ENCODE data around the gene ADGRD1.

DNA sequence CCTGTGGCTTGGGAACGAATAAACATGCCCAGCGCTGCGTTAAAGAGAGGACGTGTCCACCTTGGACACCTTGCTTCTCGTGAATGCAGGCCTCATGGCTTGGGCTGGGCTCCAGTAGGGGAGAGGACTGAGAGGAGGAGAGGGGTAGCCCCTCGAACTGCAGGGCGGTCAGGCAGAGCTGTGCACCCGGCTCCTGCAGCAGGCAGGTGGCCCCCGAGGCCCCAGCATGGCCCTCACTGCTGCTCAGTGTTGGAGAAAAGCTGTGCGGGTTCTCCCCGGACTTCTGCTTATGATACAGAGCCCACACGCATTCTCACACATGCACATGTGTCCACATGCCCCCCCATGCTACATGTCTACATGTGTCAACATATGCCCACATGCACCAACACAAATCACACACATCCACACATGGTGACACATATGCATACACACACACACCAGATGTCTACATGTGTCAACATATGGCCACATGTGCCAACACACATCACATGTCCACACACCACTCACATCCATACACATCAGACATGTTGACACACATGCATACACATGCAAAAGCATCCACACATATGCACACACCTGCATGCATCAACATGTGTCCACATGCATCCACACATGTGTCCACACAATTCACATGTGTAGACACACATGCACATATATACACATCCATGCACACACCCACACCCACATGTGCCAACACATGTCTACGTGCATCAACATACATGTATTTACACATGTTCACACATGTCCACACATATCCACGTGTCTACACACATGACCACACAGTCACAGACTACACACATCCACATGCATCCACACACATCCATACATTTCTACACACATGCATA lies 3.0 kb downstream of the ADGRD1 start:
- TF ChIP-seq POLR2A (IDR thresholded peaks at IDR 0.05) (no peak), EP300 (IDR thresholded peaks at IDR 0.05; ENCODE audit: low read depth) (no peak), POLR2AphosphoS5 (IDR thresholded peaks at IDR 0.05) (no peak)
- TF ChIP-seq, protein P1, sequence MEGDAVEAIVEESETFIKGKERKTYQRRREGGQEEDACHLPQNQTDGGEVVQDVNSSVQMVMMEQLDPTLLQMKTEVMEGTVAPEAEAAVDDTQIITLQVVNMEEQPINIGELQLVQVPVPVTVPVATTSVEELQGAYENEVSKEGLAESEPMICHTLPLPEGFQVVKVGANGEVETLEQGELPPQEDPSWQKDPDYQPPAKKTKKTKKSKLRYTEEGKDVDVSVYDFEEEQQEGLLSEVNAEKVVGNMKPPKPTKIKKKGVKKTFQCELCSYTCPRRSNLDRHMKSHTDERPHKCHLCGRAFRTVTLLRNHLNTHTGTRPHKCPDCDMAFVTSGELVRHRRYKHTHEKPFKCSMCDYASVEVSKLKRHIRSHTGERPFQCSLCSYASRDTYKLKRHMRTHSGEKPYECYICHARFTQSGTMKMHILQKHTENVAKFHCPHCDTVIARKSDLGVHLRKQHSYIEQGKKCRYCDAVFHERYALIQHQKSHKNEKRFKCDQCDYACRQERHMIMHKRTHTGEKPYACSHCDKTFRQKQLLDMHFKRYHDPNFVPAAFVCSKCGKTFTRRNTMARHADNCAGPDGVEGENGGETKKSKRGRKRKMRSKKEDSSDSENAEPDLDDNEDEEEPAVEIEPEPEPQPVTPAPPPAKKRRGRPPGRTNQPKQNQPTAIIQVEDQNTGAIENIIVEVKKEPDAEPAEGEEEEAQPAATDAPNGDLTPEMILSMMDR (IDR thresholded peaks at IDR 0.05), result no peak
